HL-60 (cell line): Measurements from ENCODE around the gene SLC17A5.

Experiments
- DNase-seq, 2 experiments: peaks; one replicate each; pipeline ENCODE4 v3.0.0-alpha.2; 2010 to 2020; ENCODE audit warnings: low read depth in 1 of 2, low spot score in 1 of 2
- H3K27ac ChIP-seq: fragments of 250-450 bp; sonication (Bioruptor Pico); replicated peaks from 2 replicates; pipeline ENCODE4 v1.5.1; 2020; ENCODE audit warnings: mild to moderate bottlenecking, moderate library complexity
- H3K27me3 ChIP-seq: fragments of 250-450 bp; sonication (Bioruptor Pico); 2 replicates; pipeline ENCODE4 v1.5.1; 2021; ENCODE audit warnings: mild to moderate bottlenecking, moderate library complexity; ENCODE audit not compliant: insufficient read depth, poor library complexity, severe bottlenecking
- H3K4me3 ChIP-seq: replicated peaks from 2 replicates; pipeline ENCODE4 v1.5.1; 2011; ENCODE audit warnings: mild to moderate bottlenecking, control low read depth, low read length; ENCODE audit not compliant: insufficient read depth
- CTCF ChIP-seq: IDR thresholded peaks from one replicate; pipeline ENCODE4 v1.5.1; 2011; ENCODE audit warnings: low read length, control low read depth, inconsistent platforms; ENCODE audit not compliant: insufficient read depth
- GABPA ChIP-seq: IDR thresholded peaks from 2 replicates; pipeline ENCODE4 v1.6.1; 2012; ENCODE audit warnings: low read depth
- POLR2AphosphoS5 ChIP-seq: IDR thresholded peaks from 2 replicates; pipeline ENCODE4 v1.6.1; 2012; ENCODE audit warnings: low read depth
- SPI1 ChIP-seq: IDR thresholded peaks from 2 replicates; pipeline ENCODE4 v1.6.1; 2012; ENCODE audit warnings: low read depth, mild to moderate bottlenecking, borderline replicate concordance
- TF ChIP-seq, protein P1 (sequence below): IDR thresholded peaks from 2 replicates; pipeline ENCODE4 v1.6.1; 2012; ENCODE audit warnings: low read depth; ENCODE audit not compliant: insufficient replicate concordance

SLC17A5 gene

GRCh38 chr6:73608761-73609160, 45.0 kb downstream of the SLC17A5 start:
- no peak for TF ChIP-seq SPI1
- no peaks in the 10 kb centered on the region for H3K27me3 ChIP-seq
- H3K27ac ChIP-seq = no peak overlapping the region
- no peak overlapping the region for H3K4me3 ChIP-seq
- no peak for DNase-seq

- Histone ChIP-seq H3K27me3 (no peaks in the 10 kb centered on the region), H3K27ac (no peak overlapping the region), H3K4me3 (no peak overlapping the region)
- TF ChIP-seq POLR2AphosphoS5 (no peak), GABPA (no peak), CTCF (no peak), SPI1 (no peak)
- TF ChIP-seq, protein P1, sequence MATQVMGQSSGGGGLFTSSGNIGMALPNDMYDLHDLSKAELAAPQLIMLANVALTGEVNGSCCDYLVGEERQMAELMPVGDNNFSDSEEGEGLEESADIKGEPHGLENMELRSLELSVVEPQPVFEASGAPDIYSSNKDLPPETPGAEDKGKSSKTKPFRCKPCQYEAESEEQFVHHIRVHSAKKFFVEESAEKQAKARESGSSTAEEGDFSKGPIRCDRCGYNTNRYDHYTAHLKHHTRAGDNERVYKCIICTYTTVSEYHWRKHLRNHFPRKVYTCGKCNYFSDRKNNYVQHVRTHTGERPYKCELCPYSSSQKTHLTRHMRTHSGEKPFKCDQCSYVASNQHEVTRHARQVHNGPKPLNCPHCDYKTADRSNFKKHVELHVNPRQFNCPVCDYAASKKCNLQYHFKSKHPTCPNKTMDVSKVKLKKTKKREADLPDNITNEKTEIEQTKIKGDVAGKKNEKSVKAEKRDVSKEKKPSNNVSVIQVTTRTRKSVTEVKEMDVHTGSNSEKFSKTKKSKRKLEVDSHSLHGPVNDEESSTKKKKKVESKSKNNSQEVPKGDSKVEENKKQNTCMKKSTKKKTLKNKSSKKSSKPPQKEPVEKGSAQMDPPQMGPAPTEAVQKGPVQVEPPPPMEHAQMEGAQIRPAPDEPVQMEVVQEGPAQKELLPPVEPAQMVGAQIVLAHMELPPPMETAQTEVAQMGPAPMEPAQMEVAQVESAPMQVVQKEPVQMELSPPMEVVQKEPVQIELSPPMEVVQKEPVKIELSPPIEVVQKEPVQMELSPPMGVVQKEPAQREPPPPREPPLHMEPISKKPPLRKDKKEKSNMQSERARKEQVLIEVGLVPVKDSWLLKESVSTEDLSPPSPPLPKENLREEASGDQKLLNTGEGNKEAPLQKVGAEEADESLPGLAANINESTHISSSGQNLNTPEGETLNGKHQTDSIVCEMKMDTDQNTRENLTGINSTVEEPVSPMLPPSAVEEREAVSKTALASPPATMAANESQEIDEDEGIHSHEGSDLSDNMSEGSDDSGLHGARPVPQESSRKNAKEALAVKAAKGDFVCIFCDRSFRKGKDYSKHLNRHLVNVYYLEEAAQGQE = no peak
- DNase-seq = no peak
Measured at GRCh38 chr6:73606428-73606827, 47.4 kb downstream of the SLC17A5 start.

DNA sequence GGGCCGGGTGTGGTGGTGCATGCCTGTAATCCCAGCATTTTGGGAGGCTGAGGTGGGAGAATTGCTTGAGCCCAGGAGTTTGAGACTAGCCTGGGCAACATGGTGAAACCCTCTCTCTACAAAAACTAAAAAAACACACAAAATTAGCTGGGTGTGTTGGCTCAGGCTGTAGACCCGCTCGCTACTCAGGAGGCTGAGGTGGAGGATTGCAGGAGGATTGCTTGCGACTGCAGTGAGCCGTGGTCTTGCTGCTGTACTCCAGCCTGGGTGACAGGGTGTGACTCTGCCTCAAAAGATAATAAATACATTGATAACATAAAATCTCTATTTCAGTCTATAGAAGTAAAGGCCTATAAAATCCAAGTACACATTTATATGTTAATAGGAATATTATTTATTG, 49.3 kb downstream of the SLC17A5 start:
- DNase-seq = no peak
- H3K4me3 ChIP-seq = no peak overlapping the region
- H3K27me3 ChIP-seq = no peaks in the 10 kb centered on the region
- TF ChIP-seq, protein P1 = no peak
- TF ChIP-seq SPI1 (no peak), CTCF (no peak)
- no peak overlapping the region for H3K27ac ChIP-seq

DNA sequence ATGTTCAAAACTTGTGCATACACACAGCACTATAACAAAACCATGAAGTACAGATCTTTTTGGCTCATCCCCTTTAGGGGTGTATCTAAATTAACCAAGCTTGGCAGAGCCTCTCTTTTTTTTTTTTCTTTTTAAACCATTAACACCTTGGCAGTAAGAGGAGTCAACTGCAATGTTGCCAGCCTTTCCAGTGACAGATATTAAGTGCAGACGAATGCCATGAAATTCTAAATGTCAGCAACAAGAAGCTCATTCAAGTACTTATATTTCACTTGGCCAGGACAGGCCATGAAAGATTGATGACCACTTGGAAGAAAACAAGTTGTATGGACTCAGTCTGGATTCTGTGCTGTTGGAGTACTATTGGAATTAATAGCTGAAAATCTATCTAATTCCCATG, 49.8 kb downstream of the SLC17A5 start:
- H3K27me3 ChIP-seq = no peaks in the 10 kb centered on the region
- DNase-seq = no peak
- H3K27ac ChIP-seq = no peak overlapping the region
- TF ChIP-seq GABPA (no peak), POLR2AphosphoS5 (no peak), CTCF (no peak), SPI1 (no peak)
- TF ChIP-seq, protein P1 = no peak
- no peak overlapping the region for H3K4me3 ChIP-seq
